ENCODE data around the gene KAZN.

Gene KAZN

GRCh38 chr1:14941864-14942263 is 343.4 kb downstream of the KAZN start:
- H2AFZ ChIP-seq (ENCODE audit: low read length): no peak overlapping the region
- H3K9ac ChIP-seq (ENCODE audit: low read depth, low read length, poor library complexity, severe bottlenecking): no peak overlapping the region
- no peaks in the 10 kb centered on the region for H3K9me3 ChIP-seq (ENCODE audit: insufficient read depth, low read depth, low read length)
- H3K9me2 ChIP-seq (replicated peaks; ENCODE audit: low read depth, low read length): no peaks in the 10 kb centered on the region
- H3K4me3 ChIP-seq (ENCODE audit: low read length, poor library complexity, severe bottlenecking): no peak overlapping the region
- H3F3A ChIP-seq (ENCODE audit: low read depth): no peaks in the 10 kb centered on the region
- H3K36me3 ChIP-seq (ENCODE audit: insufficient read depth, low read length): no peaks in the 10 kb centered on the region
- no peaks in the 10 kb centered on the region for H3K27me3 ChIP-seq (ENCODE audit: insufficient read depth, low read length, poor library complexity, severe bottlenecking)
- no peak overlapping the region for H3K4me2 ChIP-seq (ENCODE audit: low read depth, low read length, poor library complexity, severe bottlenecking)
- no peak for TF ChIP-seq CTCF (conservative IDR thresholded peaks at IDR 0.05; ENCODE audit: low read length)
- TF ChIP-seq EZH2phosphoT487 (IDR thresholded peaks at IDR 0.05; ENCODE audit: borderline replicate concordance): no peak
- no peaks in the 10 kb centered on the region for H4K20me1 ChIP-seq (ENCODE audit: insufficient read depth, low read length, poor library complexity, severe bottlenecking)
- H3K79me2 ChIP-seq (ENCODE audit: insufficient read depth, low read length): no peaks in the 10 kb centered on the region
- no peaks in the 10 kb centered on the region for H3K4me1 ChIP-seq (ENCODE audit: insufficient read depth, low read length, poor library complexity, severe bottlenecking)

GRCh38 chr1:14944471-14944985 is 346.0 kb downstream of the KAZN start:
- no peaks in the 10 kb centered on the region for H3K36me3 ChIP-seq (ENCODE audit: insufficient read depth, low read length)
- no peaks in the 10 kb centered on the region for H4K20me1 ChIP-seq (ENCODE audit: insufficient read depth, low read length, poor library complexity, severe bottlenecking)
- H3K9me2 ChIP-seq (replicated peaks; ENCODE audit: low read depth, low read length): no peaks in the 10 kb centered on the region
- H3K4me1 ChIP-seq (ENCODE audit: insufficient read depth, low read length, poor library complexity, severe bottlenecking): no peaks in the 10 kb centered on the region
- H3K4me3 ChIP-seq (ENCODE audit: low read length, poor library complexity, severe bottlenecking): no peak overlapping the region
- no peaks in the 10 kb centered on the region for H3K79me2 ChIP-seq (ENCODE audit: insufficient read depth, low read length)
- H3K9ac ChIP-seq (ENCODE audit: low read depth, low read length, poor library complexity, severe bottlenecking): no peak overlapping the region
- TF ChIP-seq EZH2phosphoT487 (IDR thresholded peaks at IDR 0.05; ENCODE audit: borderline replicate concordance) (no peak), CTCF (conservative IDR thresholded peaks at IDR 0.05; ENCODE audit: low read length) (no peak)
- H3K4me2 ChIP-seq (ENCODE audit: low read depth, low read length, poor library complexity, severe bottlenecking): no peak overlapping the region
- H3K9me3 ChIP-seq (ENCODE audit: insufficient read depth, low read depth, low read length): no peaks in the 10 kb centered on the region
- H3K27me3 ChIP-seq (ENCODE audit: insufficient read depth, low read length, poor library complexity, severe bottlenecking): no peaks in the 10 kb centered on the region
- no peaks in the 10 kb centered on the region for H3F3A ChIP-seq (ENCODE audit: low read depth)
- no peak overlapping the region for H2AFZ ChIP-seq (ENCODE audit: low read length)

- Histone ChIP-seq H3K79me2 (ENCODE audit: insufficient read depth, low read length) (no peaks in the 10 kb centered on the region), H2AFZ (ENCODE audit: low read length) (no peak overlapping the region), H3F3A (ENCODE audit: low read depth) (no peaks in the 10 kb centered on the region), H4K20me1 (ENCODE audit: insufficient read depth, low read length, poor library complexity, severe bottlenecking) (no peaks in the 10 kb centered on the region), H3K4me3 (ENCODE audit: low read length, poor library complexity, severe bottlenecking) (no peak overlapping the region), H3K9me3 (ENCODE audit: insufficient read depth, low read depth, low read length) (no peaks in the 10 kb centered on the region), H3K36me3 (ENCODE audit: insufficient read depth, low read length) (no peaks in the 10 kb centered on the region), H3K4me1 (ENCODE audit: insufficient read depth, low read length, poor library complexity, severe bottlenecking) (no peaks in the 10 kb centered on the region), H3K27me3 (ENCODE audit: insufficient read depth, low read length, poor library complexity, severe bottlenecking) (no peaks in the 10 kb centered on the region), H3K9me2 (replicated peaks; ENCODE audit: low read depth, low read length) (no peaks in the 10 kb centered on the region), H3K9ac (ENCODE audit: low read depth, low read length, poor library complexity, severe bottlenecking) (no peak overlapping the region), H3K4me2 (ENCODE audit: low read depth, low read length, poor library complexity, severe bottlenecking) (no peak overlapping the region)
- TF ChIP-seq EZH2phosphoT487 (IDR thresholded peaks at IDR 0.05; ENCODE audit: borderline replicate concordance) (no peak), CTCF (conservative IDR thresholded peaks at IDR 0.05; ENCODE audit: low read length) (no peak)
Measured at GRCh38 chr1:14945132-14946010, 346.9 kb downstream of the KAZN start.
